Fibroblast of mammary gland (primary cell): ENCODE measurements around the gene FGF22.

Experiments
- DNase-seq: peaks from one replicate; pipeline ENCODE4 v3.0.0-alpha.2; 2010; ENCODE audit warnings: low read depth
- H3K4me3 ChIP-seq: 2 replicates; pipeline ENCODE4 v1.5.1; 2011; ENCODE audit warnings: low read depth, mild to moderate bottlenecking, low read length, moderate library complexity; ENCODE audit not compliant: control insufficient read depth
- CTCF ChIP-seq: conservative IDR thresholded peaks from 2 replicates; pipeline ENCODE4 v1.5.1; 2011; ENCODE audit warnings: low read depth, low read length, inconsistent platforms; ENCODE audit not compliant: control insufficient read depth, insufficient read depth

The FGF22 gene

GRCh38 chr19:593505-593904, 46.2 kb upstream of the FGF22 start:
- DNase-seq = no peak
- no peak overlapping the region for H3K4me3 ChIP-seq
- no peak for TF ChIP-seq CTCF

GRCh38 chr19:594265-594870, 45.3 kb upstream of the FGF22 start:
- TF ChIP-seq CTCF = no peak
- DNase-seq = no peak
- no peak overlapping the region for H3K4me3 ChIP-seq

GRCh38 chr19:595326-596262, 44.1 kb upstream of the FGF22 start:
- DNase-seq = no peak
- H3K4me3 ChIP-seq = no peak overlapping the region
- TF ChIP-seq CTCF = no peak

GRCh38 chr19:596263-596655, 43.4 kb upstream of the FGF22 start:
- no peak for TF ChIP-seq CTCF
- no peak for DNase-seq
- no peak overlapping the region for H3K4me3 ChIP-seq

- no peak for TF ChIP-seq CTCF
- no peak overlapping the region for H3K4me3 ChIP-seq
- no peak for DNase-seq
Measured at GRCh38 chr19:597406-598315, 42.0 kb upstream of the FGF22 start.

- TF ChIP-seq CTCF = no peak
- no peak overlapping the region for H3K4me3 ChIP-seq
- no peak for DNase-seq
Measured at GRCh38 chr19:601310-601709, 38.4 kb upstream of the FGF22 start.
